ENCODE data around the gene SLC6A19. TPM values are rescaled to one million over a fixed set of nuclear protein-coding genes. Genes with fewer than 3 reads are reported as not detected.

SLC6A19 gene
- total and polyA plus RNA-seq, 9 of the 15 experiments (the other 6 are each of a cell fraction or from before 2014, with no cell fraction given), result 0.03 to 1.6 (median 0.59) TPM

DNA sequence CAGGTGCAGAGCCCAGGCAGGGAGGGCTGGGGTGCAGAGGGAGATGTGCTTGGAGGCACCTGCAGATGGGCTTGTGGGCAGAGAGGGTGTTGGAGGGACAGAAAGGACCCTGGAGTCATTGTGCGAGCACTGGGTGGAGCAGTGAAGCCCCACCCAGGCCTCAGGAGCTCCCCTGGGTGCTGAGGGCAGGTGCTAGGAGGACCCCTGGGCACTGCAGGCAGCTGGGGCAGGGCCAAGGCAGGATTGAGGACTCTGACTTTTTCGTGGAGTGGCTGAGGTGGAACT lies 13.5 kb downstream of the SLC6A19 start:
- no peaks in the 10 kb centered on the region; the same call in 1 of the 2 replicates for H3K9me3 ChIP-seq (replicated peaks; ENCODE audit: control insufficient read depth, insufficient read depth, low read depth, low read length)

More for the DNA sequence above, 13.5 kb downstream of the SLC6A19 start:
- in situ Hi-C loops (cut with MboI), result no loop called here
- no peak overlapping the region for H3K27ac ChIP-seq (ENCODE audit: extremely low read depth, low read depth, low read length)
- no peaks in the 10 kb centered on the region; the same call in 1 of the 2 replicates for H4K20me1 ChIP-seq (replicated peaks; ENCODE audit: control insufficient read depth, insufficient read depth, low read length)
- H2AFZ ChIP-seq (ENCODE audit: low read depth, low read length), result no peak overlapping the region
- 10% methylated on average over 2 of the region's 2 CpGs for WGBS (ENCODE audit: insufficient coverage, low coverage, missing lambda C conversion rate)
- no peak overlapping the region for H3K4me2 ChIP-seq (ENCODE audit: insufficient read depth, low read length)
- H3K36me3 ChIP-seq (ENCODE audit: control insufficient read depth, insufficient read depth, low read length), result no peaks in the 10 kb centered on the region
- DNase-seq (ENCODE audit: extremely low read depth in 1 of 4, low spot score in 3 of 4), result no peak
- intact Hi-C loops (cut with micrococcal nuclease), result no loop called here
- no peak for ATAC-seq
- CTCF ChIA-PET (ENCODE audit: low intra/inter-chr PET ratio), result interaction anchor here (0.5 kb wide), 1 partner anchor 258 kb away, joined by 3 read pairs; no protein-coding TSS in a partner anchor
- no peak overlapping the region for H3K9ac ChIP-seq (ENCODE audit: insufficient read depth in 1 of 2, low read depth in 2 of 2, low read length in 2 of 2)
- H3K27me3 ChIP-seq (ENCODE audit: control insufficient read depth in 2 of 2, insufficient read depth in 2 of 2, low read length in 2 of 2), result peaks cover 24 to 66% of the 10 kb centered on the region in 2 experiments; a peak in 4 of 5 replicates
- no peaks in the 10 kb centered on the region for H3K79me2 ChIP-seq (ENCODE audit: control insufficient read depth, insufficient read depth, low read length)
- H3K4me3 ChIP-seq, result no peak overlapping the region
- BruUV-seq (replicated peaks), result no TSS peak
- no peaks in the 10 kb centered on the region for H3K9me1 ChIP-seq (ENCODE audit: control insufficient read depth, insufficient read depth, low read length)
- no peak for TF ChIP-seq BMI1 (IDR thresholded peaks at IDR 0.05; ENCODE audit: low read length)
- TF ChIP-seq HSF4 (CRISPR knock-in tag; IDR thresholded peaks at IDR 0.05; ENCODE audit: borderline replicate concordance), result no peak
- no peak for TF ChIP-seq TAF1 (IDR thresholded peaks at IDR 0.05; ENCODE audit: control insufficient read depth, extremely low read depth, insufficient read depth, low read length, severe bottlenecking)
- TF ChIP-seq, protein P1, sequence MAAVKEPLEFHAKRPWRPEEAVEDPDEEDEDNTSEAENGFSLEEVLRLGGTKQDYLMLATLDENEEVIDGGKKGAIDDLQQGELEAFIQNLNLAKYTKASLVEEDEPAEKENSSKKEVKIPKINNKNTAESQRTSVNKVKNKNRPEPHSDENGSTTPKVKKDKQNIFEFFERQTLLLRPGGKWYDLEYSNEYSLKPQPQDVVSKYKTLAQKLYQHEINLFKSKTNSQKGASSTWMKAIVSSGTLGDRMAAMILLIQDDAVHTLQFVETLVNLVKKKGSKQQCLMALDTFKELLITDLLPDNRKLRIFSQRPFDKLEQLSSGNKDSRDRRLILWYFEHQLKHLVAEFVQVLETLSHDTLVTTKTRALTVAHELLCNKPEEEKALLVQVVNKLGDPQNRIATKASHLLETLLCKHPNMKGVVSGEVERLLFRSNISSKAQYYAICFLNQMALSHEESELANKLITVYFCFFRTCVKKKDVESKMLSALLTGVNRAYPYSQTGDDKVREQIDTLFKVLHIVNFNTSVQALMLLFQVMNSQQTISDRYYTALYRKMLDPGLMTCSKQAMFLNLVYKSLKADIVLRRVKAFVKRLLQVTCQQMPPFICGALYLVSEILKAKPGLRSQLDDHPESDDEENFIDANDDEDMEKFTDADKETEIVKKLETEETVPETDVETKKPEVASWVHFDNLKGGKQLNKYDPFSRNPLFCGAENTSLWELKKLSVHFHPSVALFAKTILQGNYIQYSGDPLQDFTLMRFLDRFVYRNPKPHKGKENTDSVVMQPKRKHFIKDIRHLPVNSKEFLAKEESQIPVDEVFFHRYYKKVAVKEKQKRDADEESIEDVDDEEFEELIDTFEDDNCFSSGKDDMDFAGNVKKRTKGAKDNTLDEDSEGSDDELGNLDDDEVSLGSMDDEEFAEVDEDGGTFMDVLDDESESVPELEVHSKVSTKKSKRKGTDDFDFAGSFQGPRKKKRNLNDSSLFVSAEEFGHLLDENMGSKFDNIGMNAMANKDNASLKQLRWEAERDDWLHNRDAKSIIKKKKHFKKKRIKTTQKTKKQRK (IDR thresholded peaks at IDR 0.05; ENCODE audit: borderline replicate concordance, low read depth, low read length), result no peak
- no peak for TF ChIP-seq NFIC (IDR thresholded peaks at IDR 0.05)
- no peak for TF ChIP-seq ZC3H11A (IDR thresholded peaks at IDR 0.05; ENCODE audit: low read depth, low read length)
- no peak for TF ChIP-seq POLR3A (IDR thresholded peaks at IDR 0.05; ENCODE audit: borderline replicate concordance, extremely low read depth, insufficient read depth, insufficient read length)
- TF ChIP-seq TAF15 (IDR thresholded peaks at IDR 0.05; ENCODE audit: low read depth, low read length), result no peak
- TF ChIP-seq ZNF384 (IDR thresholded peaks at IDR 0.05; ENCODE audit: low read depth, low read length), result no peak
- TF ChIP-seq ASH1L (IDR thresholded peaks at IDR 0.05; ENCODE audit: borderline replicate concordance, low read depth, partially characterized antibody), result no peak
- TF ChIP-seq, protein P2, sequence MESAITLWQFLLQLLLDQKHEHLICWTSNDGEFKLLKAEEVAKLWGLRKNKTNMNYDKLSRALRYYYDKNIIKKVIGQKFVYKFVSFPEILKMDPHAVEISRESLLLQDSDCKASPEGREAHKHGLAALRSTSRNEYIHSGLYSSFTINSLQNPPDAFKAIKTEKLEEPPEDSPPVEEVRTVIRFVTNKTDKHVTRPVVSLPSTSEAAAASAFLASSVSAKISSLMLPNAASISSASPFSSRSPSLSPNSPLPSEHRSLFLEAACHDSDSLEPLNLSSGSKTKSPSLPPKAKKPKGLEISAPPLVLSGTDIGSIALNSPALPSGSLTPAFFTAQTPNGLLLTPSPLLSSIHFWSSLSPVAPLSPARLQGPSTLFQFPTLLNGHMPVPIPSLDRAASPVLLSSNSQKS (CRISPR knock-in tag; IDR thresholded peaks at IDR 0.05), result no peak
- no peak for TF ChIP-seq BRD4 (IDR thresholded peaks at IDR 0.05)
- no peak for TF ChIP-seq TAF7 (tag; IDR thresholded peaks at IDR 0.05)
- H3K4me1 ChIP-seq (replicated peaks in 1 of 2; ENCODE audit: control insufficient read depth in 2 of 2, insufficient read depth in 2 of 2, low read length in 2 of 2), result peaks cover 0 to 55% of the 10 kb centered on the region in 2 experiments; a peak in 1 of 5 replicates
- POLR2A ChIA-PET, result no interaction called here
- FAIRE-seq, result no peak

Data from K562 (cell line).